Ishikawa (cell line): ENCODE results near the gene MYO16.

ENCODE experiments used
- CEBPB ChIP-seq: IDR thresholded peaks from 2 replicates; pipeline ENCODE4 v1.6.1; 2012
- CREB1 ChIP-seq: IDR thresholded peaks from 2 replicates; pipeline ENCODE4 v1.6.1; 2012; ENCODE audit warnings: low read depth
- EGR1 ChIP-seq: IDR thresholded peaks from 2 replicates; pipeline ENCODE4 v1.6.1; 2012
- EP300 ChIP-seq: IDR thresholded peaks from 2 replicates; pipeline ENCODE4 v1.6.1; 2012; ENCODE audit warnings: borderline replicate concordance
- FOXM1 ChIP-seq: IDR thresholded peaks from 2 replicates; pipeline ENCODE4 v1.6.1; 2012; ENCODE audit warnings: low read depth, borderline replicate concordance
- MAX ChIP-seq: IDR thresholded peaks from 2 replicates; pipeline ENCODE4 v1.6.1; 2012
- NFIC ChIP-seq: IDR thresholded peaks from 2 replicates; pipeline ENCODE4 v1.6.1; 2012
- RAD21 ChIP-seq: IDR thresholded peaks from 2 replicates; pipeline ENCODE4 v1.6.1; 2012; ENCODE audit warnings: low read depth
- TAF1 ChIP-seq: IDR thresholded peaks from 2 replicates; pipeline ENCODE4 v1.6.1; 2012; ENCODE audit warnings: low read depth, mild to moderate bottlenecking
- TCF12 ChIP-seq: IDR thresholded peaks from 2 replicates; pipeline ENCODE4 v1.6.1; 2012; ENCODE audit warnings: low read depth
- TEAD4 ChIP-seq: IDR thresholded peaks from 2 replicates; pipeline ENCODE4 v1.6.1; 2012
- USF1 ChIP-seq: IDR thresholded peaks from 2 replicates; pipeline ENCODE4 v1.6.1; 2012
- YY1 ChIP-seq: IDR thresholded peaks from 2 replicates; pipeline ENCODE4 v1.6.1; 2012; ENCODE audit warnings: low read depth
- ZBTB7A ChIP-seq: IDR thresholded peaks from 2 replicates; pipeline ENCODE4 v1.6.1; 2012; ENCODE audit warnings: low read depth
- TF ChIP-seq, protein P1 (sequence below): IDR thresholded peaks from 2 replicates; pipeline ENCODE4 v1.6.1; 2012; ENCODE audit warnings: low read depth, mild to moderate bottlenecking

Gene MYO16

DNA sequence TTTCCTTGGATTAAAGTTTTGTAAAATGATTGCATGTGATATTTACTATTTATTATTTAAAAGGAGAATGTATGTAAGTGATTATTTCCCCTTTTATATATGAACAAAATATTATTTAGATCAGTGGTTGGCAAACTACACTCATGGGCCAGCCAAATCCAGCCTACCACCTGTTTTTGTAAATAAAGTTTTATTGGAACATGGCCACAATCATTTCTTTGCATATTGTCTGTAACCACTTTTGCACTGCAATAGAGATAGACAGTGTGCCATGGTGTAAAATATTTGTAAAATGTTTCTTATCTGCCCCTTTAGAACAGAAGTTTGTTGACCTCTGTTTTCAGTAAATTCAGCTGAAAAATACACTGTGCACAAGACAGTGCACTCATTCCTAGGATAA lies 426.4 kb downstream of the MYO16 start:
- no peak for TF ChIP-seq USF1
- TF ChIP-seq YY1: no peak
- TF ChIP-seq, protein P1, sequence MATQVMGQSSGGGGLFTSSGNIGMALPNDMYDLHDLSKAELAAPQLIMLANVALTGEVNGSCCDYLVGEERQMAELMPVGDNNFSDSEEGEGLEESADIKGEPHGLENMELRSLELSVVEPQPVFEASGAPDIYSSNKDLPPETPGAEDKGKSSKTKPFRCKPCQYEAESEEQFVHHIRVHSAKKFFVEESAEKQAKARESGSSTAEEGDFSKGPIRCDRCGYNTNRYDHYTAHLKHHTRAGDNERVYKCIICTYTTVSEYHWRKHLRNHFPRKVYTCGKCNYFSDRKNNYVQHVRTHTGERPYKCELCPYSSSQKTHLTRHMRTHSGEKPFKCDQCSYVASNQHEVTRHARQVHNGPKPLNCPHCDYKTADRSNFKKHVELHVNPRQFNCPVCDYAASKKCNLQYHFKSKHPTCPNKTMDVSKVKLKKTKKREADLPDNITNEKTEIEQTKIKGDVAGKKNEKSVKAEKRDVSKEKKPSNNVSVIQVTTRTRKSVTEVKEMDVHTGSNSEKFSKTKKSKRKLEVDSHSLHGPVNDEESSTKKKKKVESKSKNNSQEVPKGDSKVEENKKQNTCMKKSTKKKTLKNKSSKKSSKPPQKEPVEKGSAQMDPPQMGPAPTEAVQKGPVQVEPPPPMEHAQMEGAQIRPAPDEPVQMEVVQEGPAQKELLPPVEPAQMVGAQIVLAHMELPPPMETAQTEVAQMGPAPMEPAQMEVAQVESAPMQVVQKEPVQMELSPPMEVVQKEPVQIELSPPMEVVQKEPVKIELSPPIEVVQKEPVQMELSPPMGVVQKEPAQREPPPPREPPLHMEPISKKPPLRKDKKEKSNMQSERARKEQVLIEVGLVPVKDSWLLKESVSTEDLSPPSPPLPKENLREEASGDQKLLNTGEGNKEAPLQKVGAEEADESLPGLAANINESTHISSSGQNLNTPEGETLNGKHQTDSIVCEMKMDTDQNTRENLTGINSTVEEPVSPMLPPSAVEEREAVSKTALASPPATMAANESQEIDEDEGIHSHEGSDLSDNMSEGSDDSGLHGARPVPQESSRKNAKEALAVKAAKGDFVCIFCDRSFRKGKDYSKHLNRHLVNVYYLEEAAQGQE: no peak
- TF ChIP-seq CEBPB: no peak
- TF ChIP-seq ZBTB7A: no peak
- no peak for TF ChIP-seq RAD21
- TF ChIP-seq FOXM1: no peak
- no peak for TF ChIP-seq EGR1
- TF ChIP-seq TAF1: no peak

- no peak for TF ChIP-seq TCF12
- no peak for TF ChIP-seq MAX
- no peak for TF ChIP-seq CEBPB
- no peak for TF ChIP-seq NFIC
- TF ChIP-seq TEAD4: no peak
- no peak for TF ChIP-seq CREB1
- no peak for TF ChIP-seq ZBTB7A
- no peak for TF ChIP-seq YY1
- TF ChIP-seq TAF1: no peak
- TF ChIP-seq FOXM1: no peak
- no peak for TF ChIP-seq EP300
- TF ChIP-seq EGR1: no peak
- TF ChIP-seq, protein P1: no peak
- no peak for TF ChIP-seq USF1
Observed at GRCh38 chr13:109058087-109058486, 428.7 kb downstream of the MYO16 start.

DNA sequence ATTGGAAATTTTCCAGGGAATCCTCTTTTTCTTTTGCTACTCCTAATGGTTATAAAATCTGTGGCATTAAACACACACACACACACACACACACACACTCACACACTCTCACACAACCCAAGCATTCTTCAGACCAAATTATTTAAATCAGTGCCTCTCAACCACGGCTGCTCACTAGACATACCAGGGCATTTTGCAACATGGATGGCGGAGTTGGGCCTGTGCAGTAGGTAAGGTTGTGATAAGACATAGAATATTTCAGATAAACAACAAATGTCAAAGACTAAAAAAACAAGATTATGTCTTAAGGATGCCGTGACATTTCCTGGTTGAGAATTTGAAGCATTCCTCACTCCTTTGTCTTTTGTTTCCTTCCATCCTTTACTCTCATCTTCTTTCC lies 443.1 kb downstream of the MYO16 start:
- no peak for TF ChIP-seq TEAD4
- no peak for TF ChIP-seq USF1
- no peak for TF ChIP-seq NFIC
- TF ChIP-seq CREB1: no peak
- TF ChIP-seq TAF1: no peak
- TF ChIP-seq EP300: no peak
- TF ChIP-seq YY1: no peak
- no peak for TF ChIP-seq EGR1
- TF ChIP-seq CEBPB: no peak
- no peak for TF ChIP-seq ZBTB7A
- TF ChIP-seq RAD21: no peak

- TF ChIP-seq, protein P1: no peak
- TF ChIP-seq CEBPB (no peak), MAX (no peak), USF1 (no peak), EGR1 (no peak), YY1 (no peak), TAF1 (no peak)
Observed at GRCh38 chr13:109074436-109074835, 445.0 kb downstream of the MYO16 start.
